Left renal cortex interstitium (tissue), 4 donors: ENCODE data around the gene TRA2A. TPM values are rescaled to one million over a fixed set of nuclear protein-coding genes. Genes with fewer than 3 reads are reported as not detected.
A peak's percentile ranks its signal among the peaks of the same experiment; 100 is the strongest.
"Not testable (repeated sequence)": the region's sequence is repeated elsewhere in the genome, so short reads cannot be mapped to it uniquely, and the experiment has no call there.

Experiments
- DNase-seq, 4 donors: peaks; one replicate each; pipeline ENCODE4 v3.0.0-alpha.2; 2013; ENCODE audit warnings: low read depth in 4 of 4, low spot score in 2 of 4, missing footprints in 1 of 4
- polyA plus RNA-seq, 4 donors: library from polyadenylated mRNA; unstranded; fragments of 120-200 nt; gene quantifications; one replicate each; pipeline ENCODE4 v1.2.1, GENCODE V29; 2013; ENCODE audit not compliant: insufficient read length in 4 of 4

The TRA2A gene
- polyA plus RNA-seq, result 100 to 1,000 TPM; 123 to 327 (median 224) TPM

- peak; percentile 89 to 96 (median 92) for DNase-seq
Measured at GRCh38 chr7:23531794-23532489, at the start of gene TRA2A. TSS of gene TRA2A (minus strand) at chr7:23531981. CDS start at chr7:23531824, 157 bp downstream.

- peak; percentile 37 to 73 (median 52) for DNase-seq
Measured at GRCh38 chr7:23570592-23571200, 38.9 kb upstream of the TRA2A start.

DNA sequence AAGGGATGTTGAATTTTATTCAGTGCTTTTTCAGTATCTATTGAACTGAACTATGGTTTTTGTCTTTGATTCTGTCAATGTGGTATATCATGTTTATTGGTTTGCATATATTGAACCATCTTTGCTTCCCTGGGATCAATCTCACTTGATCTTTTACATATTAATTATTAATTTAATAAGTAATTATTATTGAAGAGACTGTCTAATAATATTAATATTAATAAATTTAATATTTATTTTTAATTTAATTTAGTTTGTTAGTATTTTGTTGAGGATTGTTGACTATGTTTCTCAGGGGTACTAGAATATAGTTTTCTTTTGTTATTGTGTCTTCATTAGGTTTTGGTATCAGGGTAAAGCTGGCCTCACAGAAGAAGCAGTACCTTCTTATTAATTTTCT is 26.5 kb upstream of the TRA2A start:
- DNase-seq, result no peak

GRCh38 chr7:23547662-23548061 is 15.9 kb upstream of the TRA2A start:
- DNase-seq, result no peak

- DNase-seq, result peak; percentile 63 to 89 (median 76)
Measured at GRCh38 chr7:23546897-23547572, 15.3 kb upstream of the TRA2A start.

- DNase-seq, result no peak
Measured at GRCh38 chr7:23545493-23545892, 13.7 kb upstream of the TRA2A start.

GRCh38 chr7:23544913-23545354 is 13.2 kb upstream of the TRA2A start:
- peak in 1 of 4 donors; percentile 27 for DNase-seq

GRCh38 chr7:23542752-23543151 is 11.0 kb upstream of the TRA2A start:
- DNase-seq, result no peak

DNA sequence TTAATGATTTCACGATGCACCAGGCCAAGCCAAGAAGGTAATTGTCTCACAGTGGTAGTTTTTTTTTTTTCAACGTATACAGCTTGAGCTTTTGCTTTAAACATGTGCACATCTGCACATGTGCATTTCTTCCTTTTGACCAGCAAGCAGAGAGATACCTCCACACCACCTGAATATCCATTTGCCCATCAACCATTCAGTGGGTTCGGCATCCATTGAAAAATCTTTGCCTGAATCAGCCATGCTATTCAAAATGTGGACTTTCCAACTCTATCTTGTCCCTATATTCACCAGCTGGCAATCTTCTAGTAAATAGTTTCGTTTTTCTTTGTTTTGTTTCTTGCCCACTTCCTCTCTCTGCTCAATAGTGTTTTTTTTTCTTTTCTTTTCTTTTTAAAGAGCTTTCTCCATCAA is 7.7 kb upstream of the TRA2A start:
- no peak for DNase-seq

- DNase-seq, result no peak
Measured at GRCh38 chr7:23538301-23538700, 6.5 kb upstream of the TRA2A start.

DNA sequence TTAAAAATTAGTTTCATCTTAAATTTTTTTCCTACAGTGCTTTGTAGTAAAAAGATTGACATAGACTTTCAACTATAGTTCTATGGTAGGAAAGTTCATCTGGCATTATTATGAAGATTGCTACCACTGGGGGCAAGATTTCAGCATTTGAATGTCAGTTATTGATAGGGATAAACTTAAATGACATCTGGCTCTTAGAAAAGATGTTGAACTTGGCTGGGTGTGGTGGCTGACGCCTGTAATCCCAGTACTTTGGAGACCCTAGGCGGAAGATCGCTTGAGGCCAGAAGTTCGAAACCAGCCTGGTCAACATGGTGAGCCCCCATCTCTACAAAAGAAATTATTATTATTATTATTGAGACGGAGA is 1.4 kb upstream of the TRA2A start:
- no peak for DNase-seq

DNA sequence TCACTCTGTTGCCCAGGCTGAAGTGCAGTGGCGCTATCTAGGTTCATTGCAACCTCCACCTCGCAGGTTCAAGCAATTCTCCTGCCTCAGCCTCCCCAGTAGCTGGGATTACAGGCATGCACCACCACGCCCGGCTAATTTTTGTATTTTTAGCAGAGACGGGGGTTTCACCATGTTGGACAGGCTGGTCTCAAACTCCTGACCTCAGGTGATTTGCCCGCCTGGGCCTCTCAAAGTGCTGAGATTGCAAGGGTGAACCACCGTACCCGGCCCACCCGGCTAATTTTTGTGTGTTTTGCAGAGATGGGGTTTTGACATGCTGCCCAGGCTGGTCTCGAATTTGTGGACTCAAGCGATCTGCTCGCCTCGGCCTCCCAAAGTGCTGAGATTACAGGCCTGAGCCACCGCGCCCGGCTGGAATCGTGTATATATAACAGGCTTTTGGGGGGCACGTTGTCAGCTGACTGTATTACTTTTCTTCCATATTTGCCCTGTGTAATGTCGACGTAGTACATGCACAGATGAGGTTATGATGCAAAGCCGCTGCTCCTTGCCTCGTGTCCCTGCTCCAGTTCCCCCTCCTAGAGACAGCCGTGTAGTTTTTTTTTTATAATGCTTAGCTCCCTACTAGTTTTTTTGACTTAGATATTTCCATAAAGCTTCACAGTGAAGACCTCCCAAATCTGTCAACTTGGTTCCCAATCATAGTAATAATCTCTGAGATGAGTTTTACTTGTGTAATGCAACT is 883 bp upstream of the TRA2A start:
- DNase-seq, result no peak

DNA sequence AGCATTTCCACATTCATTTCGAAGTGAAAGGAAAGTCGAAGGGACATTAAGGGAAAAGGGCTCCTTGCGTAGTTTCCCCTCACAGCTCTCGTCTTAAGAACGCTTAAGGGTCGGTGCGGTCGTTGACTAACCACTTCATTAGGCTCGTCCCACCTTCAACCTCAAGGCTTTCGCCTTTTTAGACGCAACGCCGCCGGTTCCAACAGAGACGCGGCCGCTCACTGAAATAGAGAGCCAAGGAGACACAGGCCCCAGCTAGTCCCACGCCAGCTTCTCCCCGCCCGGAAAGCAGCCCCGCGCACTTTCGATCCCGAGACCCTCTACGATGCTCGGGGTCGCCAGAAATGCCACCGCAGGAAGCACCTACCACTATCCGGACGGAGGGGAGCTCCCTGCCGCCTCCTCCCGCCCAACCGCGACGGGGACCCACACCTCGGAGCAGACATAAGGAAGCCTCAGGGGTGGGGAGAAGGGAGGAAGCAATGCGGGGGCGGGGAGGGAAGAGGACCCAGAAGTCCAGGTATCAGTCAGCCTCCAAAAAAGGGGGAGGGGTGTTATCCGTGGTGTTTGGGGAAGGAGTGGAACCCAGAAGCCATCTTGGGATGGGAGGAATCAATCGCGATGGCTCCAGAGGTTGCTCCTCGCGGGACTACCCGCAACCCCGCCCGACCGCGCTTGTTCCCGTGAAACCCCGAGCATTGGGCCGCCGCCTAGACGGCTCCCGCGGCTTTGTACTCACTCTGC is 559 bp downstream of the TRA2A start:
- peak; percentile 47 to 71 (median 60) for DNase-seq

- peak; percentile 42 to 67 (median 54) for DNase-seq
Measured at GRCh38 chr7:23530405-23530804, 1.4 kb downstream of the TRA2A start.

DNA sequence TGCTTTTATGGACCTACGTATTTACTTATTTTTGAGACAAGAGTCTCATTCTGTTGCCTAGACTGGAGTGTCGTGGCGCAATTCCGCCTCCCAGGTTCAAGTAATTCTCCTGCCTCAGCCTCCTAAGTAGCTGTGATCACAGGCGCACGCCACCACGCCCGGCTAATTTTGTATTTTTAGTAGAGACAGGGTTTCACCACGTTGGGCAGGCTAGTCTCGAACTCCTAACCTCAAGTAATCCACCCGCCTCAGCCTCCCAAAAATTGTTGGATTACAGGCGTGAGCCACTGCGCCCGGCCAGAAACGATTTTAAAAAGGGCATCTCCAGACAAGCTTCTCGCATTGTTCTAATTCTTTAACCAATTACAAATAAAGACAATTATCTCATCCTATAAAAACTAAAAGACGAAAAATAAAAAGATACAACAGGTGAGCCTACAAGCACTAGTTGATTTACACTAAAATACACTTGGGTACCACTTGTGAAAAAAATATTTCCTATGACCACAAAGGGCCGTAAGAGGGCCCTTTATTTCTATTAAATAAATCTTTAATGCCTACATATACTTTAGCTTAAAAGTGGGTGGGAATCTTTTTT is 2.4 kb downstream of the TRA2A start:
- no peak for DNase-seq

DNA sequence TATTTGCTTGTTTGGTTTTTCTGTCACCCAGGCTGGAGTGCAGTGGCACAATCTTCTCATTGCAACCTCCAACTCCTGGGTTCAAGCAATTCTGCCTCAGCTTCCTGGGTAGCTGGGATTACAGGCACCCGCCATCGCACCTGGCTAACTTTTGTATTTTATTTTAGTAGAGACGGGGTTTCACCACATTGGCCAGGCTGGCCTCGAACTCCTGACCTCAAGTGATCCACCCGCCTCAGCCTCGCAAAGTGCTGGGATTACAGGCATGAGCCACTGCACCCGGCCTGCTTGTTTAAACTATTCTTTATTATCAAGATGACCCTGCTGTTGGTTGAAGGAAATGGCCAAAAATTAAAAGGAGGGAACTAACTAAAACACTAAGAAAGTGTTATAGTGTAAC is 6.2 kb downstream of the TRA2A start:
- DNase-seq, result not testable (repeated sequence)

DNA sequence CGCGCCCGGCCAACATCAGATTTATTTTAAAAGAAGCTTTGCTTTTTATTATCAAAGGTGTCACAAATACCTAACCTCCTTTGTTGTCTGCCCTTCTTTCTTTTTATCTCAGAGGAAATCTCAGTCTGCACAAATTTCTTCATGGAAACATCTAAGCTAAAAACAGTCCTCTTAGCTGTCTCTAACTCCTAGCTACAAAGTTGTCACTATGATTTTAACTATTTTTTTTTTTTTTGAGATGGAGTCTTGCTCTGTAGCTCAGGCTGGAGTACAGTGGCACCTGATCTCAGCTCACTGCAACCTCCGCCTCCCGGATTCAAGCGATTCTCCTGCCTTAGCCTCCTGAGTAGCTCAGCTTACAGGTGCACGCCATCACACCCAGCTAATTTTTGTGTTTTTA is 7.3 kb downstream of the TRA2A start:
- no peak for DNase-seq

DNA sequence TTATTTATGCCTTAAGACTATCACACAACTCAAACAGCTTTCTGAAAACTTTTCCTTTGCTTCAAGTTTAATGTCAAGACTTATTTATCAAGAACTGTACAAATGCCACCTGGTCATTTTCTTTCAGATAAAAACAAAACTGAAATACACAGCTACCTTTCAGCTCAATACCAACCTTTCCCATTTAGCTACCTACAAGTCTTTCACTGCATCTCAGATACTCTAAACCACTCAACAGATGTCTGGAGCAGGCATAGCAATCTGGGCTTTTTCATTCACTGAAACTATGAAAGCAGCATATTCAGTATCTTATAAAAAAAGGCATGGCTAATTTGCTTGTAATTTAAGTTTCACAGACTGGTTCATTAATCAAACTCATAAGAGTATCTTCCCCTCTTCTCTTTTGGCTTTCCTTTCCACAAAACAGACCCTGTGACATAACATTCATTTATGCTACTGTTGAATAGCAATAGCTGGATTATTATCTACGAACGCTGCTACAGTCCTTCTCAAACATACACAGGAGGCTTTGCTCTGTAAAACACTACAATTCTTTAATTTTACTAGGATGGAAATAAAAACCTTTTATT is 8.2 kb downstream of the TRA2A start:
- DNase-seq, result no peak

DNA sequence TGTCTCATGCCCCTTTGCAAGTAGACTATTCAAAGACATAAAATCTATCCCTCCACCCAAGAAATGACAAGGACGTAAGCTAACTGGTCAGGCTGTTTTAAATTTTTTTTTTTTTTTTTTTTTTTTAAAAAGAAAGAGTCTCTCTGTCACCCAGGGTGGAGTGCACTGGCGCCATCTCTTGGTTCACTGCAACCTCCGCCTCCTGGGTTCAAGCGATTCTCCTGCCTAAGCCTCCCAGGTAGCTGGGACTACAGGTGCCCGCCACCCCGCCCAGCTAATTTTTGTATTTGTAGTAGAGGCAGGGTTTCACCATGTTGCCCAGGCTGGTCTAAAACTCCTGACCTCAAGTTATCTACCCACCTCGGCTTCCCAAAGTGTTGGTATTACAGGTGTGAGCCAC is 11.2 kb downstream of the TRA2A start:
- no peak for DNase-seq

- no peak for DNase-seq
Measured at GRCh38 chr7:23514755-23515154, 17.0 kb downstream of the TRA2A start.
